MM.1S (cell line): ENCODE data around the gene OVCA2.

Experiments
- DNase-seq: peaks from one replicate; pipeline ENCODE4 v3.0.0-alpha.2; 2015
- H2AFZ ChIP-seq: fragments of 300-600 bp; sonication (generic); 2 replicates; pipeline ENCODE4 v1.6.0; 2016; ENCODE audit warnings: antibody characterized with exemption, low read length
- H3F3A ChIP-seq: fragments of 300-600 bp; sonication (generic); 2 replicates; pipeline ENCODE4 v1.6.1; 2016; ENCODE audit warnings: mild to moderate bottlenecking, antibody characterized with exemption, low read length, moderate library complexity, mixed read lengths; ENCODE audit not compliant: insufficient read depth
- H3K27ac ChIP-seq: fragments of 300-600 bp; sonication (generic); 2 replicates; pipeline ENCODE4 v1.5.1; 2016; ENCODE audit warnings: mild to moderate bottlenecking, low read length
- H3K27me3 ChIP-seq: fragments of 300-600 bp; sonication (generic); replicated peaks from 2 replicates; pipeline ENCODE4 v1.6.0; 2016; ENCODE audit warnings: low read length; ENCODE audit not compliant: insufficient read depth
- H3K36me3 ChIP-seq: fragments of 300-600 bp; sonication (generic); replicated peaks from 2 replicates; pipeline ENCODE4 v1.6.1; 2016; ENCODE audit warnings: mild to moderate bottlenecking, low read length, mixed read lengths; ENCODE audit not compliant: insufficient read depth
- H3K4me1 ChIP-seq: fragments of 300-600 bp; sonication (generic); 2 replicates; pipeline ENCODE4 v1.6.1; 2016; ENCODE audit warnings: low read length, mixed read lengths
- H3K4me2 ChIP-seq: fragments of 300-600 bp; sonication (generic); 2 replicates; pipeline ENCODE4 v1.6.0; 2016; ENCODE audit warnings: low read depth, low read length
- H3K4me3 ChIP-seq: fragments of 300-600 bp; sonication (generic); 2 replicates; pipeline ENCODE4 v1.5.1; 2016; ENCODE audit warnings: low read length, mixed read lengths
- H3K79me2 ChIP-seq: fragments of 300-600 bp; sonication (generic); 2 replicates; pipeline ENCODE4 v1.6.1; 2016; ENCODE audit warnings: mixed run types, low read length, mixed read lengths
- H3K9ac ChIP-seq: fragments of 300-600 bp; sonication (generic); 2 replicates; pipeline ENCODE4 v1.6.1; 2016; ENCODE audit warnings: low read length, mixed read lengths
- H3K9me2 ChIP-seq: fragments of 300-600 bp; sonication (generic); replicated peaks from 2 replicates; pipeline ENCODE4 v1.6.1; 2016; ENCODE audit warnings: mild to moderate bottlenecking, low read length, mixed read lengths; ENCODE audit not compliant: insufficient read depth
- H3K9me3 ChIP-seq: fragments of 300-600 bp; sonication (generic); replicated peaks from 2 replicates; pipeline ENCODE4 v1.6.1; 2016; ENCODE audit warnings: mild to moderate bottlenecking, low read length, mixed read lengths; ENCODE audit not compliant: insufficient read depth
- H4K20me1 ChIP-seq: fragments of 300-600 bp; sonication (generic); 2 replicates; pipeline ENCODE4 v1.6.1; 2016; ENCODE audit warnings: mild to moderate bottlenecking, low read length, moderate library complexity, mixed read lengths; ENCODE audit not compliant: insufficient read depth
- CTCF ChIP-seq: fragments of 300-600 bp; sonication (generic); IDR thresholded peaks from 2 replicates; pipeline ENCODE4 v1.5.1; 2016; ENCODE audit warnings: antibody characterized with exemption, low read length, mixed read lengths
- EZH2 ChIP-seq: fragments of 300-600 bp; sonication (generic); optimal IDR thresholded peaks from 2 replicates; pipeline ENCODE3; 2017; ENCODE audit warnings: low read depth, mild to moderate bottlenecking, antibody characterized with exemption, low read length, mixed read lengths
- EZH2phosphoT487 ChIP-seq: fragments of 300-600 bp; sonication (generic); IDR thresholded peaks from 2 replicates; pipeline ENCODE4 v1.6.1; 2018; ENCODE audit warnings: antibody characterized with exemption, low read length

The OVCA2 gene

GRCh38 chr17:2041561-2042389 is at the start of gene OVCA2:
Gene OVCA2, plus strand, starts transcription at chr17:2042022. Its CDS starts 26 bp downstream, at chr17:2042048.
- H3K9me2 ChIP-seq = no peaks in the 10 kb centered on the region
- H4K20me1 ChIP-seq = no peaks in the 10 kb centered on the region
- H3K27me3 ChIP-seq = no peaks in the 10 kb centered on the region
- peaks cover 23% of the 10 kb centered on the region for H3K79me2 ChIP-seq
- H3K4me1 ChIP-seq = peaks cover 8% of the 10 kb centered on the region; the same call in 1 of the 2 replicates
- DNase-seq = peak; percentile 96
- peak within 1 kb of the TSS; percentile 99 for H3K4me2 ChIP-seq
- peak within 1 kb of the TSS; percentile 42; the same call in 1 of the 2 replicates for H3K27ac ChIP-seq
- peak within 1 kb of the TSS; percentile 87 for H3K4me3 ChIP-seq
- TF ChIP-seq CTCF (peak; percentile 31), EZH2 (no peak), EZH2phosphoT487 (no peak)
- no peaks in the 10 kb centered on the region for H3K36me3 ChIP-seq
- peak within 1 kb of the TSS; percentile 82 for H2AFZ ChIP-seq
- peak within 1 kb of the TSS; percentile 93 for H3K9ac ChIP-seq
- H3K9me3 ChIP-seq = no peaks in the 10 kb centered on the region
- H3F3A ChIP-seq = no peaks in the 10 kb centered on the region

DNA sequence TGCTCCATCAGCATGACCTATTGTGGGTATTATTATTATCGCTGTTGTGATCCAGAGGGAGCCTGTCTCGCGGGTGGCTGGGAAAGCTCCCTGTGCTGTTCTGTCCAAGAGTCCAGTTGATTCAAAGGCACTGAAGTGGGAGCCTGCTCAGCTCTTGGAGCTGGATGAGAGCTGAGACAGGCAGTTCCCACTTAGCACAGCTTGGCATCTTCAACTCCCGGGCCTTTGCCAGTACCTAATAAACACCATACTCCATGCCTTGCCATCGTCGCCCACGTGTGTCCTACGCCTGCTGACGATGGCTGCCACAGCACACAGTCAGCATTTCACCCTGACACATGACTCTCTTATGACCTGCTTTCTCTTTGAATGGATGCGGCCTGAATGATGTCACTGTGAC is 49.3 kb upstream of the OVCA2 start:
- Histone ChIP-seq H3K27me3 (peaks cover 83% of the 10 kb centered on the region), H3K9ac (no peak overlapping the region), H3K4me2 (no peak overlapping the region)

GRCh38 chr17:1994707-1995106 is 47.1 kb upstream of the OVCA2 start:
- no peaks in the 10 kb centered on the region for H3K9me2 ChIP-seq
- no peak overlapping the region for H3K9ac ChIP-seq
- TF ChIP-seq EZH2 (no peak), CTCF (no peak), EZH2phosphoT487 (no peak)
- H3K27me3 ChIP-seq = peaks cover 66% of the 10 kb centered on the region
- no peak for DNase-seq
- no peaks in the 10 kb centered on the region for H4K20me1 ChIP-seq
- H3K27ac ChIP-seq = no peak overlapping the region
- no peak overlapping the region for H3K4me3 ChIP-seq
- H3F3A ChIP-seq = no peaks in the 10 kb centered on the region
- H3K36me3 ChIP-seq = no peaks in the 10 kb centered on the region
- H3K9me3 ChIP-seq = no peaks in the 10 kb centered on the region
- H3K4me2 ChIP-seq = no peak overlapping the region
- peaks cover 3% of the 10 kb centered on the region; the same call in 1 of the 2 replicates for H3K4me1 ChIP-seq
- H2AFZ ChIP-seq = no peak overlapping the region
- no peaks in the 10 kb centered on the region for H3K79me2 ChIP-seq

More for the DNA sequence above, 49.3 kb upstream of the OVCA2 start:
- Histone ChIP-seq H3K4me1 (no peaks in the 10 kb centered on the region), H2AFZ (no peak overlapping the region), H3K4me3 (no peak overlapping the region), H3K27ac (no peak overlapping the region), H4K20me1 (no peaks in the 10 kb centered on the region), H3F3A (no peaks in the 10 kb centered on the region), H3K9me3 (no peaks in the 10 kb centered on the region), H3K36me3 (no peaks in the 10 kb centered on the region), H3K79me2 (no peaks in the 10 kb centered on the region), H3K9me2 (no peaks in the 10 kb centered on the region)
- TF ChIP-seq EZH2phosphoT487 (no peak), CTCF (no peak), EZH2 (no peak)
- DNase-seq = no peak
